ELR (cell line): ENCODE results near the gene TMEM30A.

Experiments
- DNase-seq: peaks from one replicate; pipeline ENCODE4 v3.0.0-alpha.2; 2015; ENCODE audit warnings: low read depth

Gene TMEM30A

GRCh38 chr6:75284632-75285282 lies at the start of gene TMEM30A:
TSS of gene TMEM30A (minus strand) at chr6:75284792. CDS start at chr6:75284638, 154 bp downstream.
- DNase-seq = peak; percentile 99

GRCh38 chr6:75333676-75334200 lies 49.1 kb upstream of the TMEM30A start:
- no peak for DNase-seq

- peak; percentile 71 for DNase-seq
These were observed 46.6 kb upstream of the TMEM30A start for GRCh38 chr6:75331151-75331550.

- no peak for DNase-seq
These were observed 45.1 kb upstream of the TMEM30A start for GRCh38 chr6:75329703-75330102.

- DNase-seq = no peak
These were observed 43.2 kb upstream of the TMEM30A start for GRCh38 chr6:75327807-75328206.

- peak; percentile 48 for DNase-seq
These were observed 42.1 kb upstream of the TMEM30A start for GRCh38 chr6:75326557-75327258.

- DNase-seq = no peak
These were observed 34.3 kb upstream of the TMEM30A start for GRCh38 chr6:75318900-75319299.

- peak; percentile 26 for DNase-seq
These were observed 33.1 kb upstream of the TMEM30A start for GRCh38 chr6:75317503-75318206.

GRCh38 chr6:75315978-75316377 lies 31.4 kb upstream of the TMEM30A start:
- DNase-seq = no peak

GRCh38 chr6:75308250-75308988 lies 23.8 kb upstream of the TMEM30A start:
- DNase-seq = no peak

GRCh38 chr6:75307364-75308004 lies 22.9 kb upstream of the TMEM30A start:
- DNase-seq = no peak

- DNase-seq = no peak
These were observed 21.5 kb upstream of the TMEM30A start for GRCh38 chr6:75306064-75306463.

GRCh38 chr6:75305573-75305972 lies 21.0 kb upstream of the TMEM30A start:
- DNase-seq = no peak

GRCh38 chr6:75302280-75302679 lies 17.7 kb upstream of the TMEM30A start:
- no peak for DNase-seq

- DNase-seq = no peak
These were observed 16.9 kb upstream of the TMEM30A start for GRCh38 chr6:75301537-75301936.

- DNase-seq = no peak
These were observed 16.5 kb upstream of the TMEM30A start for GRCh38 chr6:75301088-75301487.

- DNase-seq = no peak
These were observed 15.9 kb upstream of the TMEM30A start for GRCh38 chr6:75300531-75300855.

- DNase-seq = no peak
These were observed 15.4 kb upstream of the TMEM30A start for GRCh38 chr6:75299801-75300530.

- peak; percentile 76 for DNase-seq
These were observed 12.5 kb upstream of the TMEM30A start for GRCh38 chr6:75296811-75297779.

- DNase-seq = no peak
These were observed 8.0 kb upstream of the TMEM30A start for GRCh38 chr6:75292555-75292954.
